ENCODE data around the gene MRNIP. TPM values are rescaled to one million over a fixed set of nuclear protein-coding genes. Genes with fewer than 3 reads are reported as not detected.

Gene MRNIP
- total and polyA plus RNA-seq, 10 donors = 34.9 to 107 (median 49.4) TPM

GRCh38 chr5:179841621-179842020, 17.0 kb downstream of the MRNIP start:
- intact Hi-C loops (cut with DNase I; ENCODE audit: low total_unique reads) = no loop called here
- DNase-seq = peak; percentile 66
- no peaks in the 10 kb centered on the region for H3K27me3 ChIP-seq (replicated peaks in 1 of 7)
- no peak overlapping the region for H3K27ac ChIP-seq
- peaks cover 3 to 31% (median 12%) of the 10 kb centered on the region in 6 donors for H3K4me1 ChIP-seq
- H3K36me3 ChIP-seq = peaks cover 4 to 89% (median 61%) of the 10 kb centered on the region in 6 donors
- TF ChIP-seq CTCF (IDR thresholded peaks at IDR 0.05 in 8 of 11, conservative IDR thresholded peaks at IDR 0.05 in 3 of 11) = no peak
- no peak for TF ChIP-seq POLR2A (IDR thresholded peaks at IDR 0.05)
- peak in 1 of 3 donors; percentile 27 for TF ChIP-seq POLR2AphosphoS5 (IDR thresholded peaks at IDR 0.05)
- 94 to 100% (median 97%) methylated on average over 3 to 9 of the region's 9 CpGs for WGBS, 5 donors
- H3K9me3 ChIP-seq = peaks cover 2 to 17% (median 12%) of the 10 kb centered on the region in 8 donors
- H3K4me3 ChIP-seq = no peak overlapping the region

- intact Hi-C loops (cut with DNase I; ENCODE audit: low total_unique reads) = no loop called here
- H3K36me3 ChIP-seq = peaks cover 4 to 89% (median 61%) of the 10 kb centered on the region in 6 donors
- peak; percentile 67 for DNase-seq
These were observed 17.9 kb downstream of the MRNIP start for GRCh38 chr5:179840766-179841165.

GRCh38 chr5:179840321-179840720, 18.3 kb downstream of the MRNIP start:
- peak; percentile 41 for DNase-seq
- H3K9me3 ChIP-seq = peaks cover 2 to 12% (median 10%) of the 10 kb centered on the region in 8 donors
- H3K36me3 ChIP-seq = peaks cover 4 to 89% (median 63%) of the 10 kb centered on the region in 6 donors
- H3K27me3 ChIP-seq (replicated peaks in 1 of 7) = no peaks in the 10 kb centered on the region
- H3K27ac ChIP-seq = no peak overlapping the region
- intact Hi-C loops (cut with DNase I; ENCODE audit: low total_unique reads) = no loop called here
- peaks cover 10 to 40% (median 21%) of the 10 kb centered on the region in 6 donors for H3K4me1 ChIP-seq
- TF ChIP-seq POLR2A (IDR thresholded peaks at IDR 0.05) = no peak
- no peak for TF ChIP-seq CTCF (IDR thresholded peaks at IDR 0.05 in 8 of 11, conservative IDR thresholded peaks at IDR 0.05 in 3 of 11)
- TF ChIP-seq POLR2AphosphoS5 (IDR thresholded peaks at IDR 0.05) = peak in 2 of 3 donors; percentile 33 to 47
- 92 to 96% (median 94%) methylated on average over 11 of the region's 11 CpGs for WGBS, 5 donors
- H3K4me3 ChIP-seq = no peak overlapping the region

More at GRCh38 chr5:179840766-179841165, 17.9 kb downstream of the MRNIP start:
- Histone ChIP-seq H3K9me3 (peaks cover 2 to 16% (median 12%) of the 10 kb centered on the region in 8 donors), H3K4me1 (peaks cover 10 to 40% (median 20%) of the 10 kb centered on the region in 6 donors), H3K27ac (peak overlapping the region in 1 of 8 donors; percentile 11), H3K4me3 (no peak overlapping the region), H3K27me3 (replicated peaks in 1 of 7) (no peaks in the 10 kb centered on the region)
- 81 to 94% (median 89%) methylated on average over 17 of the region's 17 CpGs for WGBS, 5 donors
- TF ChIP-seq POLR2AphosphoS5 (IDR thresholded peaks at IDR 0.05) (peak in 2 of 3 donors; percentile 47 to 65), CTCF (IDR thresholded peaks at IDR 0.05 in 8 of 11, conservative IDR thresholded peaks at IDR 0.05 in 3 of 11) (no peak)

GRCh38 chr5:179839328-179840256, 19.0 kb downstream of the MRNIP start:
- peak; percentile 70 for DNase-seq

More at GRCh38 chr5:179839328-179840256, 19.0 kb downstream of the MRNIP start:
- TF ChIP-seq POLR2A (IDR thresholded peaks at IDR 0.05) = no peak
- no peak for TF ChIP-seq CTCF (IDR thresholded peaks at IDR 0.05 in 8 of 11, conservative IDR thresholded peaks at IDR 0.05 in 3 of 11)
- peak; percentile 70 to 79 (median 71) for TF ChIP-seq POLR2AphosphoS5 (IDR thresholded peaks at IDR 0.05)
- 81 to 89% (median 86%) methylated on average over 16 of the region's 16 CpGs for WGBS, 5 donors
- no peaks in the 10 kb centered on the region for H3K27me3 ChIP-seq (replicated peaks in 1 of 7)
- H3K36me3 ChIP-seq = peaks cover 4 to 87% (median 67%) of the 10 kb centered on the region in 6 donors
- peaks cover 0 to 5% (median 2%) of the 10 kb centered on the region in 8 donors for H3K9me3 ChIP-seq
- intact Hi-C loops (cut with DNase I; ENCODE audit: low total_unique reads) = no loop called here
- peaks cover 10 to 40% (median 21%) of the 10 kb centered on the region in 6 donors for H3K4me1 ChIP-seq
- H3K4me3 ChIP-seq = no peak overlapping the region
- peak overlapping the region in 3 of 8 donors; percentile 4 to 38 (median 8) for H3K27ac ChIP-seq
